Activated naive CD4-positive, alpha-beta T cell treated with anti-CD3 and anti-CD28 coated beads, Interleukin-2, amount 50 U/mL, for 72 hours (primary cell): Measurements from ENCODE around the gene TREH. TPM values are rescaled to one million over a fixed set of nuclear protein-coding genes. Genes with fewer than 3 reads are reported as not detected.

Experiments
- ATAC-seq, 2 donors: fragments of 150-1000 bp; cut with Tn5 transposase; 2 replicates each; pipeline ENCODE4 v1.10.0; 2021; ENCODE audit warnings: mild to moderate bottlenecking in 2 of 2, moderate library complexity in 2 of 2
- DNase-seq, 2 donors: peaks; one replicate each; pipeline ENCODE4 v3.0.0; 2021 to 2022; ENCODE audit warnings: low spot score in 2 of 2
- H3K27ac Mint-ChIP-seq, 2 donors: one replicate each; pipeline ENCODE4 v1.8.0; 2022; ENCODE audit warnings: mild to moderate bottlenecking in 2 of 2, mixed read lengths in 2 of 2
- H3K36me3 Mint-ChIP-seq, 2 donors: one replicate each; pipeline ENCODE4 v1.8.0; 2022; ENCODE audit warnings: mixed read lengths in 2 of 2
- H3K9me3 Mint-ChIP-seq, 2 donors: one replicate each; pipeline ENCODE4 v1.8.0; 2022; ENCODE audit warnings: mixed read lengths in 2 of 2
- total RNA-seq, 2 donors: library from RNA; stranded (reverse); gene quantifications; one replicate each; pipeline ENCODE4 v1.2.3, GENCODE V29; 2022

Gene TREH
- total RNA-seq, 2 donors from 2014 or later = not detected

GRCh38 chr11:118629761-118630661 lies 49.4 kb downstream of the TREH start:
- H3K9me3 Mint-ChIP-seq = no peaks in the 10 kb centered on the region
- H3K27ac Mint-ChIP-seq = no peak overlapping the region
- no peak for ATAC-seq
- no peaks in the 10 kb centered on the region for H3K36me3 Mint-ChIP-seq
- DNase-seq = no peak

- no peak overlapping the region for H3K27ac Mint-ChIP-seq
- no peaks in the 10 kb centered on the region for H3K9me3 Mint-ChIP-seq
- no peak for ATAC-seq
- H3K36me3 Mint-ChIP-seq = no peaks in the 10 kb centered on the region
- DNase-seq = no peak
These were observed 50.4 kb downstream of the TREH start for GRCh38 chr11:118628861-118629549.

- ATAC-seq (no peak), DNase-seq (no peak)
- no peak overlapping the region for H3K27ac Mint-ChIP-seq
- no peaks in the 10 kb centered on the region for H3K9me3 Mint-ChIP-seq
- H3K36me3 Mint-ChIP-seq = no peaks in the 10 kb centered on the region
These were observed 51.0 kb downstream of the TREH start for GRCh38 chr11:118628432-118628831.

GRCh38 chr11:118628031-118628430 lies 51.4 kb downstream of the TREH start:
- no peaks in the 10 kb centered on the region for H3K9me3 Mint-ChIP-seq
- DNase-seq (no peak), ATAC-seq (no peak)
- H3K27ac Mint-ChIP-seq = no peak overlapping the region
- no peaks in the 10 kb centered on the region for H3K36me3 Mint-ChIP-seq

DNA sequence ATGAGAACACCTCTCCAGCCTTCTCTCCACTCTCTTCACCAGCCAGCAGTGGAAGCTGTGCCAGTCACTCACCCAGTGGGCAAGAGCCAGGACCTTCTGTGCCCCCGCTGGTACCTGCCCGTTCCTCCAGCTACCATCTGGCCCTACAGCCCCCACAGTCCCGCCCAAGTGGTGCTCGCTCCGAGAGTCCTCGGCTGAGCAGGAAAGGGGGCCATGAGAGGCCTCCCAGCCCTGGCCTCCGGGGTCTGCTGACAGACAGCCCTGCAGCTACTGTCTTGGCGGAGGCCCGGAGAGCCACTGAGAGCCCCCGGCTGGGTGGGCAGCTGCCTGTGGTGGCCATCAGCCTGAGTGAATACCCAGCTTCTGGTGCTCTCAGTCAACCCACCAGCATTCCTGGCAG lies 51.9 kb downstream of the TREH start:
- H3K9me3 Mint-ChIP-seq = no peaks in the 10 kb centered on the region
- DNase-seq = no peak
- ATAC-seq = no peak
- H3K36me3 Mint-ChIP-seq = no peaks in the 10 kb centered on the region
- H3K27ac Mint-ChIP-seq = no peak overlapping the region

DNA sequence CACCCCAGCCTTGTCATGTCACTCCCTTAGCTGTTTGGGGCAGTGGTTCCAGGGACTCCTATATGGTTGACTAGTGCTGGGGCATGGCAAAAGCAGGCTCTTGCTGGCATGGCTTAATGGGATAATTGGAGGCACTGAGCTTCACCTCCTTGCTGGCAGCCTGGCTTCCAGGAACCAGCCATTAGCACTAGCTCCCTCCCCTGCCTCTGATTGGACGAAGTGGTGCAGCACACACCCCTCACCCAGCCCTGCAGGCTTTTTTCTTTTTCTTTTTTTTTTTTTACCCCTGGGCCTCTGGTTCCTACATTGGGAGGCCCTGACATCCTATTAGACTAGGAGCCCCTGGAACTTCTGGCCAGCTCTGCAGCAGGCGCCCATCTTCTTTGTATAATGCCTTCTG lies 53.5 kb downstream of the TREH start:
- ATAC-seq (no peak), DNase-seq (no peak)
- Mint-ChIP-seq H3K27ac (no peak overlapping the region), H3K9me3 (no peaks in the 10 kb centered on the region), H3K36me3 (no peaks in the 10 kb centered on the region)

- no peaks in the 10 kb centered on the region for H3K9me3 Mint-ChIP-seq
- no peak overlapping the region for H3K27ac Mint-ChIP-seq
- no peaks in the 10 kb centered on the region for H3K36me3 Mint-ChIP-seq
- ATAC-seq (no peak), DNase-seq (no peak)
These were observed 54.3 kb downstream of the TREH start for GRCh38 chr11:118625036-118625690.

GRCh38 chr11:118623269-118623655 lies 56.2 kb downstream of the TREH start:
- no peak overlapping the region for H3K27ac Mint-ChIP-seq
- ATAC-seq (no peak), DNase-seq (no peak)
- no peaks in the 10 kb centered on the region for H3K9me3 Mint-ChIP-seq
- H3K36me3 Mint-ChIP-seq = no peaks in the 10 kb centered on the region

GRCh38 chr11:118622376-118623268 lies 56.8 kb downstream of the TREH start:
- no peak overlapping the region for H3K27ac Mint-ChIP-seq
- H3K36me3 Mint-ChIP-seq = no peaks in the 10 kb centered on the region
- no peak for ATAC-seq

GRCh38 chr11:118621784-118622375 lies 57.6 kb downstream of the TREH start:
- Mint-ChIP-seq H3K27ac (no peak overlapping the region), H3K36me3 (no peaks in the 10 kb centered on the region), H3K9me3 (no peaks in the 10 kb centered on the region)
- DNase-seq (no peak), ATAC-seq (no peak)

More at GRCh38 chr11:118622376-118623268, 56.8 kb downstream of the TREH start:
- no peaks in the 10 kb centered on the region for H3K9me3 Mint-ChIP-seq
- DNase-seq = no peak

- Mint-ChIP-seq H3K9me3 (no peaks in the 10 kb centered on the region), H3K36me3 (no peaks in the 10 kb centered on the region), H3K27ac (peak overlapping the region in 1 of 2 donors; percentile 60)
- DNase-seq (peak in 1 of 2 donors; percentile 38), ATAC-seq (peak; percentile 32 to 72)
These were observed 58.2 kb downstream of the TREH start for GRCh38 chr11:118621071-118621783.

DNA sequence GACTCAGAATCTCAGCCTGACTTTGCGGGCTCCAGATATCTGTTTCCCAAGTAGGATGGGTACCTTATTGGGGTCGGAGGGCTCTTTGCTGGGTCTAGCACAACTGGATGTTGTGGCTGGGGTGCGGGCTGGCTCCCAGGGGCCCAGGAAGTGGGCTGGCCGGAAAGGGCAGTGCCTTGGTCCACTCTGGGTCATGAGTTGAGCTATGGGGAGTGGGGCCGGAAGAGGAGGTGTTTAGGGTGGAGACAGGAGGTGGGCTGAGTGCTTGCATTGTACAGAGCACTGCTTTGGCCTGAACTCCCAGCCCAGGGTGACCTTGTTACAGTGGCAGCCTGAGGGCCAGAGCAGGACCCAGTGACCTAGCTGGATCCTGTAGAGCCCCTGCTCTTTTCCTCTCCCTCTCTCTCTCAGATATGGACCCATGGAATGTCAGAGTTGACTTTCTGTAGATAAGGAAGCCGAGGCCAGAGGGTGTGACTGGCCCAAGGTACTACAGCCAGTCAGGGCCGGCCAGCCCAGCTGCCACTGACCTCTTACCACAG lies 58.9 kb downstream of the TREH start:
- no peak overlapping the region for H3K27ac Mint-ChIP-seq
- ATAC-seq (no peak), DNase-seq (no peak)
- no peaks in the 10 kb centered on the region for H3K9me3 Mint-ChIP-seq
- H3K36me3 Mint-ChIP-seq = no peaks in the 10 kb centered on the region

- H3K36me3 Mint-ChIP-seq = no peaks in the 10 kb centered on the region
- no peak overlapping the region for H3K27ac Mint-ChIP-seq
- H3K9me3 Mint-ChIP-seq = no peaks in the 10 kb centered on the region
- DNase-seq (no peak), ATAC-seq (peak in 1 of 2 donors; percentile 28)
These were observed 59.8 kb downstream of the TREH start for GRCh38 chr11:118619444-118620197.

- Mint-ChIP-seq H3K36me3 (no peaks in the 10 kb centered on the region), H3K27ac (no peak overlapping the region), H3K9me3 (no peaks in the 10 kb centered on the region)
- ATAC-seq = no peak
- DNase-seq = no peak
These were observed 60.5 kb downstream of the TREH start for GRCh38 chr11:118618991-118619375.
